ENCODE measurements around the gene THOP1. TPM values are rescaled to one million over a fixed set of nuclear protein-coding genes. Genes with fewer than 3 reads are reported as not detected.

THOP1 gene
- total RNA-seq, 1 experiment from 2014 or later = 114 TPM

- no peak for DNase-seq (ENCODE audit: unreplicated experiment)
- intact Hi-C loops (cut with micrococcal nuclease) = no loop called here
- ChIA-PET POLR2A (no interaction called here), CTCF (interaction anchor here (0.6 kb wide), 1 partner anchor 25 kb away, joined by 3 read pairs; no protein-coding TSS in a partner anchor)
- Mint-ChIP-seq H3K27ac (ENCODE audit: low read depth, unreplicated experiment) (no peak overlapping the region), H3K36me3 (ENCODE audit: insufficient read depth, unreplicated experiment) (peaks cover 25% of the 10 kb centered on the region), H3K4me3 (ENCODE audit: unreplicated experiment) (no peak overlapping the region), H3K4me1 (ENCODE audit: insufficient read depth, unreplicated experiment) (peaks cover 10% of the 10 kb centered on the region), H3K27me3 (ENCODE audit: insufficient read depth, unreplicated experiment) (no peaks in the 10 kb centered on the region), H3K9me3 (ENCODE audit: unreplicated experiment) (no peaks in the 10 kb centered on the region)
- BruUV-seq (replicated peaks) = no TSS peak
- TF ChIP-seq, protein P1, sequence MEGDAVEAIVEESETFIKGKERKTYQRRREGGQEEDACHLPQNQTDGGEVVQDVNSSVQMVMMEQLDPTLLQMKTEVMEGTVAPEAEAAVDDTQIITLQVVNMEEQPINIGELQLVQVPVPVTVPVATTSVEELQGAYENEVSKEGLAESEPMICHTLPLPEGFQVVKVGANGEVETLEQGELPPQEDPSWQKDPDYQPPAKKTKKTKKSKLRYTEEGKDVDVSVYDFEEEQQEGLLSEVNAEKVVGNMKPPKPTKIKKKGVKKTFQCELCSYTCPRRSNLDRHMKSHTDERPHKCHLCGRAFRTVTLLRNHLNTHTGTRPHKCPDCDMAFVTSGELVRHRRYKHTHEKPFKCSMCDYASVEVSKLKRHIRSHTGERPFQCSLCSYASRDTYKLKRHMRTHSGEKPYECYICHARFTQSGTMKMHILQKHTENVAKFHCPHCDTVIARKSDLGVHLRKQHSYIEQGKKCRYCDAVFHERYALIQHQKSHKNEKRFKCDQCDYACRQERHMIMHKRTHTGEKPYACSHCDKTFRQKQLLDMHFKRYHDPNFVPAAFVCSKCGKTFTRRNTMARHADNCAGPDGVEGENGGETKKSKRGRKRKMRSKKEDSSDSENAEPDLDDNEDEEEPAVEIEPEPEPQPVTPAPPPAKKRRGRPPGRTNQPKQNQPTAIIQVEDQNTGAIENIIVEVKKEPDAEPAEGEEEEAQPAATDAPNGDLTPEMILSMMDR (IDR thresholded peaks at IDR 0.05; ENCODE audit: unreplicated experiment) = no peak
Observed at GRCh38 chr19:2774083-2774679, 11.1 kb upstream of the THOP1 start.

DNA sequence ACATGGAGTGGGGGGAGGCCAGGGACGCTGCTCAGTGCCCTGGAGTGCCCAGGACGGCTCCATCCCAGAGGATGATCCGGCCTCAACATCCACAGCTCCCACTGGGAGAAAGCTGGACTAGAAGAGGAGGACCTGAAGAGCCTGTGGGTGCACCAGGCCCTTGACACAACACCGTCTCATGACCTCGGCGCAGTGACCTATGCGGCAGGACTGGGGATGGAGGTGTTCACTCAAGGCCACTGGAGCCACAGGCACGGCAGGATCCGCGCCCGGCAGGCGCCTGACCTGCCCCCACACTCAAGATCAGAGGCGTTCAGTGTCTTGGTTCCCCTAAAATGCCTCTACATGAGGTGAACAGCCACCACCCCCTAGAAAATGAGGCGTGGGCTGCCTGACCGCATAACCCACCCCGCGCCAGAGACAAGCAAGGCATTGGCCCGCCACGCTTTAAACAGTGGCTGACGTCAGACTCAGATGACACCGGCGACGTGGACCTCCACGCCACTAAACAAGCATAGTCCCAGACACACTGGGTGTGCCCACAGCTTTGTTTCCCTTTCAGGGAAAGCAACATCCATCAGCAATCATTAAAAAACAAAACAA lies 10.2 kb upstream of the THOP1 start:
- H3K27me3 Mint-ChIP-seq (ENCODE audit: insufficient read depth, unreplicated experiment) = no peaks in the 10 kb centered on the region
- peaks cover 22% of the 10 kb centered on the region for H3K36me3 Mint-ChIP-seq (ENCODE audit: insufficient read depth, unreplicated experiment)
- ChIA-PET POLR2A (interaction anchor here (1.2 kb wide), 1 partner anchor 10 kb away, joined by 4 read pairs; the partner anchor contains the start of gene THOP1), CTCF (no interaction called here)
- H3K4me3 Mint-ChIP-seq (ENCODE audit: unreplicated experiment) = no peak overlapping the region
- peaks cover 12% of the 10 kb centered on the region for H3K4me1 Mint-ChIP-seq (ENCODE audit: insufficient read depth, unreplicated experiment)
- TF ChIP-seq, protein P1 (IDR thresholded peaks at IDR 0.05; ENCODE audit: unreplicated experiment) = no peak
- peak overlapping the region; percentile 81 for H3K27ac Mint-ChIP-seq (ENCODE audit: low read depth, unreplicated experiment)
- BruUV-seq (replicated peaks) = no TSS peak
- no peaks in the 10 kb centered on the region for H3K9me3 Mint-ChIP-seq (ENCODE audit: unreplicated experiment)
- no peak for DNase-seq (ENCODE audit: unreplicated experiment)
- intact Hi-C loops (cut with micrococcal nuclease) = no loop called here

DNA sequence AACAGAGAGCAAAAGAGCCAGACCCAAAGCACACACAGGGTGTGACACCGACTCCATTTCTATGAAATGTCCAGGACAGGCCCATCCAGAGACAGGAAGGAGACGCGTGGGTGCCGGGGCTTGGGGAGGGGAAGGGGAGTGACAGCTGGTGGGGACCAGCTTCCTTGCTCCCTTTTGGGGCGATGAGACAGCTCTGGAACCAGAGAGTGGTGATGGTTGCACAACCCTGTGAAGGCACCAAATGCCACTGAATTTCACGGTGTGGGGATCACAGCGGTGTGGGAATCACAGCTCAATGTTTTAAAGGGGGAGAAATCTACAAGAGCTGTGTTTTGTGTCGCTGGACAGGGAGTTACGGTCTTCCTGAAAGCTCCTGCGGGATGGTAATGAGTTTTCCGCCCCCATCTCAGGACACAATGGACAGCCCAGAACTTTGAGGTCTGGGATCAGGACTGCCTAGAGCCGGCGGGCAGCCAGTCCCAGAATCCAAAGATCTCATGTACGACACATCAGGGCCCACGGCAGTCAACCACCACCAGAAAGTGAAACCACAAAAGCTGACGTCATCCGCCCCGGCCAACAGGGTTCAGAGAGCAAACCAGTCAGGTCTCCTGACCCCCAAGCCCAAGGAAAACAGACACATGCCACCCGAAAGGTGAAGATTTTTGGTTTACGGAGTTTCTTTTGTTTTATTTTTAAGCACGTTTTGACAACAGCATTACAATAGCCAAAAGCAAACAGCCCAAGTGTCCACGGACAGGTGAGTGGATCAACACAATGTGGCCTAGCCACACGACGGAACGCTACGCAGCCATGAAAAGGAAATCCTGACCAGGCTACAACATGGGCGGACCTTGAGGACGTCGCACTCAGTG lies 9.5 kb upstream of the THOP1 start:
- H3K9me3 Mint-ChIP-seq (ENCODE audit: unreplicated experiment) = no peaks in the 10 kb centered on the region
- no peak overlapping the region for H3K4me3 Mint-ChIP-seq (ENCODE audit: unreplicated experiment)
- H3K27ac Mint-ChIP-seq (ENCODE audit: low read depth, unreplicated experiment) = peak overlapping the region; percentile 81
- peaks cover 19% of the 10 kb centered on the region for H3K4me1 Mint-ChIP-seq (ENCODE audit: insufficient read depth, unreplicated experiment)
- intact Hi-C loops (cut with micrococcal nuclease) = no loop called here
- no TSS peak for BruUV-seq (replicated peaks)
- ChIA-PET CTCF (interaction anchor here (1.8 kb wide), 1 partner anchor 26 kb away, joined by 5 read pairs; no protein-coding TSS in a partner anchor), POLR2A (interaction anchor here (0.6 to 1.2 kb wide), 2 partner anchors 9 to 69 kb away, joined by 4 read pairs; partner anchors contain the start of gene THOP1)
- TF ChIP-seq, protein P1 (IDR thresholded peaks at IDR 0.05; ENCODE audit: unreplicated experiment) = no peak
- peaks cover 25% of the 10 kb centered on the region for H3K36me3 Mint-ChIP-seq (ENCODE audit: insufficient read depth, unreplicated experiment)
- no peak for DNase-seq (ENCODE audit: unreplicated experiment)
- no peaks in the 10 kb centered on the region for H3K27me3 Mint-ChIP-seq (ENCODE audit: insufficient read depth, unreplicated experiment)

All from MCF 10A (cell line).